Neural progenitor cell (in vitro differentiated cells): ENCODE results near the gene NDUFS8.

Source experiments
- CTCF ChIP-seq: fragments of 200-600 bp; sonication (generic); IDR thresholded peaks from 2 replicates; pipeline ENCODE4 v1.5.1; 2017; ENCODE audit warnings: antibody characterized with exemption, mild to moderate bottlenecking
- EZH2 ChIP-seq: fragments of 200-600 bp; sonication (generic); IDR thresholded peaks from 2 replicates; pipeline ENCODE4 v1.6.1; 2017; ENCODE audit warnings: antibody characterized with exemption, mild to moderate bottlenecking, moderate library complexity
- EZH2phosphoT487 ChIP-seq: fragments of 200-600 bp; sonication (generic); IDR thresholded peaks from 2 replicates; pipeline ENCODE4 v1.6.1; 2017; ENCODE audit warnings: antibody characterized with exemption

DNA sequence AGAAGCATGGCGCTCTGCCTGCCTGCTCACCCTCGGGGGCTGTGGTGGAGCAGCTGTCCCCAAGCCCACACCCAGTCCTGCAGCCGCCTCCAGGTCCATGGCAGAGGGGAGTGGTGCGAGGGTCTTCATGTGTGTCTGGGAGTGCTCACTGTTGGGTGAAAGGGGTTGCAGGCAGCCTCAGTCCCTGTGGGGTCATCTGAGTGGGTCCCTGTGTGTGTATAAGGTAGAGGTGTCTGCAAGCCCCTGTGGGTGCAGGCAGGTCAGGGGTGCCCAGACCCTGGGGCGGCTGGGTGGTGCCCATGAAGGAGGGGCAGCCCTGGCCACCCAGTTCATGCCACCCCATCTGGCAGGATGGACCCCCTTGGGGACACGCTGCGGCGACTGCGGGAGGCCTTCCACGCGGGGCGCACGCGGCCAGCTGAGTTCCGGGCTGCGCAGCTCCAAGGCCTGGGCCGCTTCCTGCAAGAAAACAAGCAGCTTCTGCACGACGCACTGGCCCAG lies 15.5 kb upstream of the NDUFS8 start:
- TF ChIP-seq EZH2phosphoT487 = no peak
- TF ChIP-seq CTCF = no peak
- TF ChIP-seq EZH2 = no peak
